HG02571 (cell line): ENCODE data around the gene TBC1D2.
"Not testable (repeated sequence)": the region's sequence is repeated elsewhere in the genome, so short reads cannot be mapped to it uniquely, and the experiment has no call there.

Source experiments
- ATAC-seq: cut with Tn5 transposase; IDR thresholded peaks from one replicate; pipeline ENCODE4 v1.9.1; 2021; ENCODE audit warnings: mild to moderate bottlenecking, moderate library complexity; ENCODE audit not compliant: unreplicated experiment

Gene TBC1D2

GRCh38 chr9:98271479-98271878 is 16.0 kb upstream of the TBC1D2 start:
- ATAC-seq: no peak

DNA sequence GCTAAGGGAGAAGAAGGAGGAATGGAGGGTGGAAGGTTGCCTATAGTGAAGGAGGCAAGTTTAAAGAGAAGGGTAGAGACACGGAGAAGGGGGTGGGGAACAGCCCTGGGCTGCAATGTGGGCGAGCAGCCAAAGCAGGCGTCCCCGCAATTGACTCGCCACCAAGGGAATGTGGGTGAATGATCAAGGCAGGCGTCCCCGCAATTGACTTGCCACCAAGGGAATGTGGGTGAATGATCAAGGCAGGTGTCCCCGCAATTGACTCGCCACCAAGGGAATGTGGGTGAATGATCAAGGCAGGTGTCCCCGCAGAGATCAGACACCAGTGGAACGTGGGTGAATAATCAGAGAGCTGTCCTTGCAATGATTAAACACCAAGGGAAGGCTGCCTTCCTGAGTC is 14.8 kb upstream of the TBC1D2 start:
- ATAC-seq: not testable (repeated sequence)

GRCh38 chr9:98269652-98270051 is 14.2 kb upstream of the TBC1D2 start:
- ATAC-seq: not testable (repeated sequence)

DNA sequence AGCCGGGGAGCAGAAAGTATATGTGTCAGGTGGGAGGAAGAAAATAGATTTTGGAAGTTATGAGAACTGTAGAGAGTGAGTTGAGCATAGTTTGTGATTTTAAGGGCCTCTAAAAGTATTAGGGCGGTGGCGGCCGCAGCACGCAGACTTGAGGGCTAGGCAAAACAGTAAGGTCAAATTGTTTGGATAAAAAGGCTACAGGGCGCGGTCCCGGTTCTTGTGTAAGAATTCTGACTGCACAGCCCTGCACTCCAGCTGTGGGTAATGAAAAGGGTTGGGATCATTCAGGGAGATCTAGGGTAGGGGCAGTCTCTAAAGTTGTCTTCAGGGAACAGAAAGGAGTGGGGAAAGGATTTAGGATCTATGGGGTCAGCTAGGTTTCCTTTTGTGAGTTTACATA is 12.1 kb upstream of the TBC1D2 start:
- not testable (repeated sequence) for ATAC-seq

DNA sequence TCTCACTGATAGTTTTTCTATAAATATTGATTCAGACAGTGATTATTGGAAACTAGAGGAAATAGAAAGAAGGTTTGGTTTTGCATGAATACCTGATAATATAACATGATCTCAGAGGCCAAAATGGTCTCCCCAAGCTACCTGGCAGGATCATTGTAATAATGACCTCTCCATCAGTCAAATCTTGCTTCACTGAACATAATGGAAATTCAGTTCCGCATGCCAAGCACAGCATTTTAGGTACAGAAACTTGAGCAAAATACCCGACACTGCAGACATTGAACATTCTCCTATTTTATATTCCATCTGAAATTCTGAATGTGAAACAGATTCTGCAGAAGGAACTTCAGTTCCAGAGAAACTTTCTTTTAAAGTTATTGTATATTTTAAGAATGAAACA is 9.1 kb upstream of the TBC1D2 start:
- ATAC-seq: no peak

DNA sequence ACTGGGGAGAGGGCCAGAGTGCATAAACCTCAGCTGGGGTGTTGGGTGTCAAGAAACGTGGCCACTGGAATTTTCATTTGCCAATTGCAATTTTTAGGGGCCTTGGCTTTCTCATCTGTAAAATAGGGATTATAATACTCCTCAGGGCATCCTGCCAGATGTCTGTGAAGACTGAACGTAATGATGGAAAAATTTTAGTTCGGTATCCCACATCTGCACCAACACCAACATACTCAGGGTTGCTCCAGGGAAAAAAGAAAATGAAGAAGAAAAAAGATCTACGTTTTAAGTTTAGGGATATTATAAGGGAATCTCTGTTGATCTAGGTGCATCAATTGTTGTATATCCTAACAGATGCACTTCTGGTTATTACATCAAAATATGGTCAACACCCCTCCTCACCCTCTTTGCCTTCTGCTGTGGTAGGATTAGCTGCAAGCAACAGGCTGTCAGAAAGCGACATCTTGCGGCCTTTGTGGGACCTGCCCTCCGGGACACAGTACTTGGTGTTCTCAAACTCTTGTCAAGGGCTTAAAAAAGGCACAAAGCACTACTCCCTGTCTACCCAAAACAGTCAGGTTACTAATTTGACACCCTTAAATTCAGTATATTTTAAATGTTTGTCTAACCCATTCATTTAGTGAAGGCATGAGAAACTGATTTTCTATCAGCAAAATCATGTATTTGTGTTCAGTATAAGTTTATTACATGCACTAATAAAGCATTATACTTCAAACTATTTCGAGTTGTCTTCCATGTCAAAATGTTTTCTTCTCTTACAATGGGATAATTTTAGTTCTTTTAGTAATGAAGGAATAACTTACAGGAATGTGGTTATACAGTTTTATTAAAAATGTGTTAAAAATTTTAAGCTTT is 8.3 kb upstream of the TBC1D2 start:
- ATAC-seq: peak; percentile 54

DNA sequence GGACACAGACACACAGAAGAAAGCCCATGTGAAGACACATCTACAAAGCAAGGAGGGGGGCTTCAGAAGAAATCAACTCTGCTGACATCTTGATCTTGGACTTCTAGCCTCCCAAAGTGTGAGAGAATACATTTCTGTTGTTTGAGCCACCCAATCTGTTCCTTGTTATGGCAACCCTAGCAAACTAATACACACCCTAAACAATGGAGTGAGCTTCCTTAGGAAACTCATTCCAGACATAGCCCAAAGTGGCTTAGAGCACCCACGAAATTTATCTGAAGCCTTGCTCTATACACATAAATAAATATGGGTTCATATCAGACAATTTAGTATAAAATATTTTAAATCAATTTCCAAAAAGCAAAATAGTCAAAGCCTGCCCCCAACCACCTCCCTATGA is 7.6 kb upstream of the TBC1D2 start:
- ATAC-seq: no peak

- no peak for ATAC-seq
Measured at GRCh38 chr9:98262056-98262455, 6.6 kb upstream of the TBC1D2 start.

GRCh38 chr9:98260635-98261034 is 5.2 kb upstream of the TBC1D2 start:
- ATAC-seq: no peak

DNA sequence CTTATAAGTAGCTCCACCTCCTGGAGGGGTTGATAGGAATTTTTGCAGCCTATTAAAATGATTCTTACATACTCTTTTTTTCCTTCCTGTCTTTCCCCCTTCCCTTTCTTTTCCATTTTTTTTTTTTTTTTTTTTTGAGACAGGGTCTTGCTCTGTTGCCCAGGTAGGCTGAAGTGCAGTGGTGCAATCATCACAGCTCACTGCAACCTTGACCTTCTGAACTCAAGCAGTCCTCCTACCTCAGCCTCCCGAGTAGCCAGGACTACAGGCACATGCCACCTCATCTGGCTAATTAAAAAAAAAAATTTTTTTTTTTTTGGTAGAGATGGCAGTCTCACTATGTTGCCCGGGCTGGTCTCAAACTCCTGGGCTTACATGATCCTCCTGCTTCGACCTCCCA is 4.3 kb upstream of the TBC1D2 start:
- ATAC-seq: no peak

DNA sequence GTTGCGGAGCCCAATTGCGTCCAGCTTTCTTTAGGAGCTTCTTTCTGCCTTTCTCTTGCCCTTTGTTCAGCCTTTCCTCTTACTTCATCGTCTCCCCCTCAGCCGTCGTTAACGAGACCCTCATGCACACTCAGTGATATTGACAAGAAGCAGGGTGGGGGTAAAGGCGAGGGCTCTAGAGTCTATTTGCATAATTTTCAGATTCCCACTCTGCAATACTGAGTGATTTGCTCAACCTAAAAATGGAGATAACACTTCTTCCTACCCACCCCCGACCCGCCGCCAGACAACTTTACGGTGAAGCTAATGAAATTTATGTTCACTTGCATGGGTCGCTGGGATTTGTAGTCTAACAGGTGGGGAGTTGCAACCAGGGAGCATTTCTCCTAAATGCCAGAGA is 1.3 kb upstream of the TBC1D2 start:
- no peak for ATAC-seq

- peak; percentile 2 for ATAC-seq
Measured at GRCh38 chr9:98255061-98255577, 330 bp downstream of the TBC1D2 start.

DNA sequence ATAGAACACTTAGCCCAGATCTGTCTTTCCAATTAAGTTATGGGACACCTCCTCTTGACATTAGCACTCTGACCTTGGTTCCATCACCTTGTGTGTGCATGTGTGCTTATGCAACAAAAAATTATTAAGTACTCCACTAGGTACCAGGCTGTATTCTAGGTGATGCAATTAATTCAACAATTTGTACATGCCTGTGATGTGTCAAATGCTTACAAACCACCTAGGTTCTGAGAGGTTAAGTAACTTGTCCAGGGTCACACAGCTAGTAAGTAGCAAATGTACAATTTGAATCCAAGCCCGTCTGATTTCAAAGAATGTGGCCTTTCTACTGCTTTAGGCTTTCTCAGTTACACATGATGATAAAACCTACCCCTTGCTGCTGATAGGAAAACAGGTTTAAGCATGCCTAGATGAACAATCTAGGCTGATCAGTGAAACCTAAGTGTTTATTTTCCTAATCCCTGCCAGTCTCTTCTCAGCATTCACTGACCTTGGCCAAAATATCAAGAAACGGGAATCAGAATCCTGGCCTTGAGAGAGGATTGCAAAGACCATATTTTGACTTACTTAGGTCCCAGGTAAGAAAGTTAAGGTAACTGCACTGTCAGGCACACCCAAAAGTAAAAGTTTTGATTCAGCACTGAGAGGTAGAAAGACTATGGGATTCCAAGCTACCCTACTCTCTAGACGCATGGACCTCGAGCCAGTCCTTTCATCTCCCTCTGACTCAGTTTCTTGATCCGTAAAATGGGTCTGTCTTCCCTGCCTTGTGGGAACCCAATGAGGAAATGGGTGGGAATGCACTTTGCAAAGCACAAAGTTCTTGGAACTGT is 1.0 kb downstream of the TBC1D2 start:
- no peak for ATAC-seq

- no peak for ATAC-seq
Measured at GRCh38 chr9:98253565-98253964, 1.9 kb downstream of the TBC1D2 start.

DNA sequence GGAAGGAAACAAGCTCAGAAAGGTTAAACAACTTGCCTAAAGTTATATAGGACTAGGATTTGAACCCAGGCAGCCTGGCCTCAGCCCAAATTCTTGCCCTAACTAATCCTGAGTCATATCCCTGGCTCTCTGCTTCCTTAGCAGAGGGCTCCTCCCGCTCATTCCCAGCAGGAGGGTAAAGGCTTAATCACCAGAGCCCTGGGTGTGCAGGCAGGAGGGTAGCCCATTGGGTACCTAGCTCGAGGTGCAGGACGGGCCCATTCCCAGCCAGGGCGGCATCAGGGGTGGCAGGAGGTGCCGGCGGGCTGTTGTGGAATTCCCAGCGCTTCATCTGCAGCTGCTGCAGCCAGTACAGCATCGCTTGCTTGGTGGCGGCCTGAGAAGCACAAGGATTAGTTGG is 3.9 kb downstream of the TBC1D2 start:
- ATAC-seq: no peak

DNA sequence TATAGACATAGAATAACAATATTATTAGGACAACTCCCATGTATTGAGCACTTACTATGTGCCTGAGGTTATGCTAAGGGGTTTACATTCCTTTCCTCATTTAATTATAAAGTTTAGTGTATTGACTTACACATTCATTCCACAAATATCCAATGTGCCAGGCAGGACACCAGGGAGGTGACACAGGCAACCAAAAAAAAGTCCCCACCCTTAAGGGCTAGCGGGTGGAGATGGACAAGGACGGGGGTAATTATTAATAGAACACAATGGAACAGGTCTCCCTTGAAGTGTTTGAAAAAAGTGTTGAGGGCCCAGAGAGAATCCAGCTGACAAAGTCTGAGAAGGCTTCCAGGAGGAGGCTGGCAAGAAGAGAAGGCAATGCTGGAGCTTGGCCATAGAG is 5.7 kb downstream of the TBC1D2 start:
- no peak for ATAC-seq

- no peak for ATAC-seq
Measured at GRCh38 chr9:98248737-98249474, 6.5 kb downstream of the TBC1D2 start.

DNA sequence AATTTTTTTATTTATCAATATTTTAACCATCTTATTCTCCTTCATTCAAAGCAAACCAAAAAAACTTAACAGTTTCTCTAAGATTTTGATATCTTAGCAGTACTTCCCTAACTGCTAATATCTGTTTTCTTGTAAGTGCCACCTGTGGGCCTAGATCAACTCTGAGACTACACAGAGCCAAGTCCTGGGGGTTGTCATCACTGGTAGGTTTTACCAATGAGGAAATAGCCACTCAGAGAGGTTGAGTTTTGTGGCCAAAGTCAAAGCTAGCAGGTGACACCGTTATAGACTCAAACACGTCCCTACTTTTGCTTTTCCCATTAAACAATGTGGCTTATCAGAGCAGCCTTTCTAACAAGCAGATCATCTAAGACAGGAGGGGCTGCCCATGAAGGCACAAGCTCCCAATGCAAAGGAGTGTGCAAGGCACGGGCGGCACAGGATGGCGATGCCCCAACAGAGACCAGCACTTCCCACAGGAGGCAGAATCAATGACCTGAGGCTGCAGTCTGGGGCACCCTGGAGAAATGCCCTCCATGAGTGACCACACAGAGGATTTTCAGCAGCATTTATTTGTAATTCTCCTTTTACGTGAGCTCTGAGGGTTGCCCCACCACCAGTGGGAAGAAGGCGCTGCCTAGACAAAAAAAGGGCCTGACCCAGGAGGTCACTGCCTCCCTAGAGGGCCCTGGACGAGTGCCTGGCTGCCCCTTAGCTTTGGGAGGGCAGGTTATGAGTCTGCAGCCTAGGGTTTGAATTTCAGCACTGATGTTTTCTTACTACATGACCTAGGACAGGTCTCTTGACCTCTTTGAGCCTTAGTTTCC is 7.4 kb downstream of the TBC1D2 start:
- ATAC-seq: no peak

GRCh38 chr9:98242426-98242825 is 13.0 kb downstream of the TBC1D2 start:
- ATAC-seq: no peak
